ENCODE measurements around the gene CUEDC1. TPM values are rescaled to one million over a fixed set of nuclear protein-coding genes. Genes with fewer than 3 reads are reported as not detected.

The CUEDC1 gene
- total and polyA plus RNA-seq, 2 of the 13 experiments (the other 11 are each of a cell fraction or from before 2014, with no cell fraction given) = 7.4 to 12.9 TPM

GRCh38 chr17:57902800-57903759, 52.1 kb downstream of the CUEDC1 start (continued):
- TF ChIP-seq MYNN (CRISPR knock-in tag; IDR thresholded peaks at IDR 0.05; ENCODE audit: low read depth) (0 out of 2 replicates have a peak, but pooled peaks have one; percentile 61), TRAFD1 (CRISPR knock-in tag; IDR thresholded peaks at IDR 0.05; ENCODE audit: borderline replicate concordance) (no peak; the same call in 1 of the 2 replicates), HIVEP1 (CRISPR knock-in tag; IDR thresholded peaks at IDR 0.05) (peak; percentile 73; the same call in 1 of the 2 replicates), ZNF124 (CRISPR knock-in tag; IDR thresholded peaks at IDR 0.05) (peak; percentile 94), KLF15 (CRISPR knock-in tag; IDR thresholded peaks at IDR 0.05; ENCODE audit: borderline replicate concordance) (no peak), ZBTB10 (CRISPR knock-in tag; IDR thresholded peaks at IDR 0.05; ENCODE audit: borderline replicate concordance) (no peak), FOSL2 (CRISPR knock-in tag; IDR thresholded peaks at IDR 0.05) (peak; percentile 92), ZNF792 (CRISPR knock-in tag; IDR thresholded peaks at IDR 0.05) (peak; percentile 99), ZKSCAN8 (CRISPR knock-in tag; IDR thresholded peaks at IDR 0.05; ENCODE audit: borderline replicate concordance) (peak; percentile 87), ZNF224 (CRISPR knock-in tag; IDR thresholded peaks at IDR 0.05) (no peak), TAF1 (CRISPR knock-in tag; IDR thresholded peaks at IDR 0.05) (peak; percentile 62), SMARCE1 (IDR thresholded peaks at IDR 0.05; ENCODE audit: borderline replicate concordance) (no peak), SP1 (IDR thresholded peaks at IDR 0.05) (no peak), SP1 (CRISPR knock-in tag; IDR thresholded peaks at IDR 0.05) (no peak), ZNF460 (CRISPR knock-in tag; IDR thresholded peaks at IDR 0.05; ENCODE audit: borderline replicate concordance) (peak; percentile 41; the same call in 1 of the 2 replicates), ZNF607 (CRISPR knock-in tag; IDR thresholded peaks at IDR 0.05; ENCODE audit: borderline replicate concordance) (no peak), LCORL (IDR thresholded peaks at IDR 0.05) (no peak), LCORL (CRISPR knock-in tag; IDR thresholded peaks at IDR 0.05) (peak; percentile 90), ZNF546 (CRISPR knock-in tag; conservative IDR thresholded peaks at IDR 0.05) (no peak), NCOR1 (IDR thresholded peaks at IDR 0.05; ENCODE audit: borderline replicate concordance, low read length) (peak; percentile 77; the same call in 1 of the 2 replicates), MEF2D (CRISPR knock-in tag; IDR thresholded peaks at IDR 0.05) (peak; percentile 83), NFE2 (CRISPR knock-in tag; IDR thresholded peaks at IDR 0.05) (no peak)
- TF ChIP-seq, protein P1, sequence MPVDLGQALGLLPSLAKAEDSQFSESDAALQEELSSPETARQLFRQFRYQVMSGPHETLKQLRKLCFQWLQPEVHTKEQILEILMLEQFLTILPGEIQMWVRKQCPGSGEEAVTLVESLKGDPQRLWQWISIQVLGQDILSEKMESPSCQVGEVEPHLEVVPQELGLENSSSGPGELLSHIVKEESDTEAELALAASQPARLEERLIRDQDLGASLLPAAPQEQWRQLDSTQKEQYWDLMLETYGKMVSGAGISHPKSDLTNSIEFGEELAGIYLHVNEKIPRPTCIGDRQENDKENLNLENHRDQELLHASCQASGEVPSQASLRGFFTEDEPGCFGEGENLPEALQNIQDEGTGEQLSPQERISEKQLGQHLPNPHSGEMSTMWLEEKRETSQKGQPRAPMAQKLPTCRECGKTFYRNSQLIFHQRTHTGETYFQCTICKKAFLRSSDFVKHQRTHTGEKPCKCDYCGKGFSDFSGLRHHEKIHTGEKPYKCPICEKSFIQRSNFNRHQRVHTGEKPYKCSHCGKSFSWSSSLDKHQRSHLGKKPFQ (CRISPR knock-in tag; IDR thresholded peaks at IDR 0.05; ENCODE audit: insufficient replicate concordance) = peak; percentile 49

Data from HepG2 (cell line).